ENCODE data around the gene CHCHD10. TPM values are rescaled to one million over a fixed set of nuclear protein-coding genes. Genes with fewer than 3 reads are reported as not detected.
"Not testable (repeated sequence)": the region's sequence is repeated elsewhere in the genome, so short reads cannot be mapped to it uniquely, and the experiment has no call there.

CHCHD10 gene
- total RNA-seq, 1 experiment from 2014 or later, result 43.5 TPM

- peak overlapping the region; percentile 22; the same call in 1 of the 2 replicates for H3K4me2 ChIP-seq
- DNase-seq, result no peak
- no peaks in the 10 kb centered on the region for H3K79me2 ChIP-seq (ENCODE audit: low read depth)
- peaks cover 11% of the 10 kb centered on the region; the same call in 1 of the 2 replicates for H3K4me1 ChIP-seq (replicated peaks; ENCODE audit: insufficient read depth)
- H2AFZ ChIP-seq, result no peak overlapping the region
- ChIA-PET POLR2A (ENCODE audit: unreplicated experiment) (no interaction called here), CTCF (no interaction called here)
- no peaks in the 10 kb centered on the region for H3K27me3 ChIP-seq (ENCODE audit: insufficient read depth, low read depth)
- H3F3A ChIP-seq (ENCODE audit: insufficient read depth, low read depth), result peaks cover 5% of the 10 kb centered on the region; the same call in 1 of the 2 replicates
- no peaks in the 10 kb centered on the region for H3K9me3 ChIP-seq (ENCODE audit: insufficient read depth, low read depth)
- 0 out of 2 replicates have a peak overlapping the region, but pooled peaks have one; percentile 43 for H3K27ac ChIP-seq
- H3K36me3 ChIP-seq (ENCODE audit: low read depth), result peaks cover 4% of the 10 kb centered on the region; the same call in 1 of the 2 replicates
- no peaks in the 10 kb centered on the region for H4K20me1 ChIP-seq (ENCODE audit: insufficient read depth)
- no peak for TF ChIP-seq EZH2 (IDR thresholded peaks at IDR 0.05; ENCODE audit: low read depth)
- no peak for TF ChIP-seq CTCF (conservative IDR thresholded peaks at IDR 0.05)
- no peaks in the 10 kb centered on the region for H3K9me2 ChIP-seq (ENCODE audit: insufficient read depth)
- intact Hi-C loops (cut with micrococcal nuclease; ENCODE audit: unreplicated experiment), result no loop called here
- no TSS peak for BruUV-seq (replicated peaks)
- no peak overlapping the region for H3K4me3 ChIP-seq
These were observed 24.5 kb downstream of the CHCHD10 start for GRCh38 chr22:23743303-23743705.

- H4K20me1 ChIP-seq (ENCODE audit: insufficient read depth), result no peaks in the 10 kb centered on the region
- peak overlapping the region; percentile 22; the same call in 1 of the 2 replicates for H3K4me2 ChIP-seq
- H3K4me1 ChIP-seq (replicated peaks; ENCODE audit: insufficient read depth), result peaks cover 11% of the 10 kb centered on the region; the same call in 1 of the 2 replicates
- no TSS peak for BruUV-seq (replicated peaks)
- H3K79me2 ChIP-seq (ENCODE audit: low read depth), result no peaks in the 10 kb centered on the region
- H3K4me3 ChIP-seq, result no peak overlapping the region
- CTCF ChIA-PET, result no interaction called here
- H3K27ac ChIP-seq, result no peak overlapping the region
- peaks cover 4% of the 10 kb centered on the region; the same call in 1 of the 2 replicates for H3K36me3 ChIP-seq (ENCODE audit: low read depth)
- intact Hi-C loops (cut with micrococcal nuclease; ENCODE audit: unreplicated experiment), result no loop called here
- H3K27me3 ChIP-seq (ENCODE audit: insufficient read depth, low read depth), result no peaks in the 10 kb centered on the region
- peaks cover 5% of the 10 kb centered on the region; the same call in 1 of the 2 replicates for H3F3A ChIP-seq (ENCODE audit: insufficient read depth, low read depth)
- POLR2A ChIA-PET (ENCODE audit: unreplicated experiment), result no interaction called here
- H2AFZ ChIP-seq, result no peak overlapping the region
- no peaks in the 10 kb centered on the region for H3K9me2 ChIP-seq (ENCODE audit: insufficient read depth)
- H3K9me3 ChIP-seq (ENCODE audit: insufficient read depth, low read depth), result no peaks in the 10 kb centered on the region
- peak in 1 of 2 experiments; percentile 18 for DNase-seq
- TF ChIP-seq EZH2 (IDR thresholded peaks at IDR 0.05; ENCODE audit: low read depth) (no peak), CTCF (conservative IDR thresholded peaks at IDR 0.05) (no peak)
These were observed 25.1 kb downstream of the CHCHD10 start for GRCh38 chr22:23742505-23743264.

GRCh38 chr22:23737696-23738095 is 30.1 kb downstream of the CHCHD10 start:
- TF ChIP-seq CTCF (conservative IDR thresholded peaks at IDR 0.05) (no peak), EZH2 (IDR thresholded peaks at IDR 0.05; ENCODE audit: low read depth) (no peak)
- POLR2A ChIA-PET (ENCODE audit: unreplicated experiment), result no interaction called here
- intact Hi-C loops (cut with micrococcal nuclease; ENCODE audit: unreplicated experiment), result no loop called here
- BruUV-seq (replicated peaks), result no TSS peak
- H3K27me3 ChIP-seq (ENCODE audit: insufficient read depth, low read depth), result no peaks in the 10 kb centered on the region
- H3K4me3 ChIP-seq, result no peak overlapping the region
- CTCF ChIA-PET, result no interaction called here
- H3K27ac ChIP-seq, result no peak overlapping the region
- no peaks in the 10 kb centered on the region for H3F3A ChIP-seq (ENCODE audit: insufficient read depth, low read depth)
- no peaks in the 10 kb centered on the region for H3K9me2 ChIP-seq (ENCODE audit: insufficient read depth)
- no peaks in the 10 kb centered on the region for H4K20me1 ChIP-seq (ENCODE audit: insufficient read depth)
- no peaks in the 10 kb centered on the region for H3K9me3 ChIP-seq (ENCODE audit: insufficient read depth, low read depth)
- H3K79me2 ChIP-seq (ENCODE audit: low read depth), result no peaks in the 10 kb centered on the region
- DNase-seq, result no peak
- H3K4me2 ChIP-seq, result no peak overlapping the region
- peaks cover 2% of the 10 kb centered on the region; the same call in 1 of the 2 replicates for H3K4me1 ChIP-seq (replicated peaks; ENCODE audit: insufficient read depth)
- no peaks in the 10 kb centered on the region for H3K36me3 ChIP-seq (ENCODE audit: low read depth)
- H2AFZ ChIP-seq, result no peak overlapping the region

- H3K4me1 ChIP-seq (replicated peaks; ENCODE audit: insufficient read depth), result peaks cover 11% of the 10 kb centered on the region
- H3K9me2 ChIP-seq (ENCODE audit: insufficient read depth); H3K27ac ChIP-seq; H3K79me2 ChIP-seq (ENCODE audit: low read depth); intact Hi-C loops (cut with micrococcal nuclease; ENCODE audit: unreplicated experiment); DNase-seq; H3K36me3 ChIP-seq (ENCODE audit: low read depth); H4K20me1 ChIP-seq (ENCODE audit: insufficient read depth); H3K27me3 ChIP-seq (ENCODE audit: insufficient read depth, low read depth); H2AFZ ChIP-seq; H3K4me2 ChIP-seq; H3K4me3 ChIP-seq; CTCF ChIA-PET; H3F3A ChIP-seq (ENCODE audit: insufficient read depth, low read depth); H3K9me3 ChIP-seq (ENCODE audit: insufficient read depth, low read depth); BruUV-seq (replicated peaks): not testable (repeated sequence)
- POLR2A ChIA-PET (ENCODE audit: unreplicated experiment), result interaction anchor here (0.6 kb wide), 1 partner anchor 16 kb away, joined by 5 read pairs; no protein-coding TSS in a partner anchor
These were observed 39.7 kb downstream of the CHCHD10 start for GRCh38 chr22:23728108-23728507.

Data from PC-9 (cell line).